Measurements from ENCODE around the gene PLA2G2F.

GRCh38 chr1:20115479-20115878 lies 23.6 kb upstream of the PLA2G2F start:
- TF ChIP-seq CTCF (IDR thresholded peaks at IDR 0.05) (no peak), POLR2A (IDR thresholded peaks at IDR 0.05) (no peak)

Data from vagina (tissue), 2 donors.